DND-41 (cell line): Measurements from ENCODE around the gene USF3.

Source experiments
- ATAC-seq: fragments of 200-7000 bp; cut with Tn5 transposase; 3 replicates; pipeline ENCODE4 v1.9.1; 2021; ENCODE audit warnings: low read depth; ENCODE audit not compliant: insufficient read depth
- DNase-seq: peaks from one replicate; pipeline ENCODE4 v3.0.0-alpha.2; 2020
- H2AFZ ChIP-seq: 2 replicates; pipeline ENCODE4 v1.6.0; 2012; ENCODE audit warnings: low read depth, low read length
- H3K27ac ChIP-seq: 2 replicates; pipeline ENCODE4 v1.5.1; 2012; ENCODE audit warnings: low read length, inconsistent platforms
- H3K27me3 ChIP-seq: fragments of 200-600 bp; sonication (generic); 2 replicates; pipeline ENCODE4 v1.6.0; 2012; ENCODE audit warnings: low read length, mild to moderate bottlenecking, inconsistent platforms; ENCODE audit not compliant: insufficient read depth, poor library complexity
- H3K36me3 ChIP-seq: 2 replicates; pipeline ENCODE4 v1.5.1; 2012; ENCODE audit warnings: low read length, inconsistent platforms; ENCODE audit not compliant: insufficient read depth
- H3K4me1 ChIP-seq: 2 replicates; pipeline ENCODE4 v1.5.1; 2012; ENCODE audit warnings: mild to moderate bottlenecking, low read length; ENCODE audit not compliant: insufficient read depth
- H3K4me2 ChIP-seq: 2 replicates; pipeline ENCODE4 v1.6.0; 2012; ENCODE audit warnings: mild to moderate bottlenecking, moderate library complexity, low read length, inconsistent platforms; ENCODE audit not compliant: insufficient read depth
- H3K4me3 ChIP-seq, 2 experiments: fragments of 200-600 bp in 1 of 2; shearing (Covaris generic) in 1 of 2; 2 replicates each; pipeline ENCODE4 v1.5.1; 2012 to 2016; ENCODE audit warnings: inconsistent platforms in 2 of 2, low read length in 2 of 2, mild to moderate bottlenecking in 2 of 2, low read depth in 1 of 2, moderate library complexity in 1 of 2
- H3K79me2 ChIP-seq: 2 replicates; pipeline ENCODE4 v1.6.0; 2012; ENCODE audit warnings: low read length, inconsistent platforms; ENCODE audit not compliant: insufficient read depth
- H3K9ac ChIP-seq: 2 replicates; pipeline ENCODE4 v1.6.0; 2012; ENCODE audit warnings: low read depth, mild to moderate bottlenecking, inconsistent platforms, low read length, moderate library complexity
- H3K9me3 ChIP-seq: 2 replicates; pipeline ENCODE4 v1.5.1; 2012; ENCODE audit warnings: low read length, moderate library complexity, mild to moderate bottlenecking, inconsistent platforms; ENCODE audit not compliant: insufficient read depth, severe bottlenecking
- H4K20me1 ChIP-seq: 2 replicates; pipeline ENCODE4 v1.6.0; 2012; ENCODE audit warnings: low read length; ENCODE audit not compliant: insufficient read depth
- CTCF ChIP-seq: IDR thresholded peaks from 2 replicates; pipeline ENCODE4 v1.5.1; 2012; ENCODE audit warnings: borderline replicate concordance, low read length, moderate library complexity, mild to moderate bottlenecking; ENCODE audit not compliant: poor library complexity, severe bottlenecking; ENCODE audit errors: extremely low read depth
- EZH2 ChIP-seq: IDR thresholded peaks from 3 replicates; pipeline ENCODE4 v1.6.1; 2012; ENCODE audit warnings: borderline replicate concordance, low read depth, mild to moderate bottlenecking, moderate library complexity, low read length, inconsistent platforms; ENCODE audit not compliant: severe bottlenecking

The USF3 gene

GRCh38 chr3:113626503-113627371, 69.7 kb downstream of the USF3 start:
- H2AFZ ChIP-seq, result no peak overlapping the region
- H4K20me1 ChIP-seq, result no peaks in the 10 kb centered on the region
- H3K4me2 ChIP-seq, result no peak overlapping the region
- no peaks in the 10 kb centered on the region for H3K36me3 ChIP-seq
- H3K4me1 ChIP-seq, result no peaks in the 10 kb centered on the region
- no peak overlapping the region for H3K9ac ChIP-seq
- no peak overlapping the region for H3K4me3 ChIP-seq
- H3K27ac ChIP-seq, result no peak overlapping the region
- ATAC-seq (peak; percentile 80), DNase-seq (peak; percentile 25)
- H3K9me3 ChIP-seq, result no peaks in the 10 kb centered on the region
- no peaks in the 10 kb centered on the region for H3K79me2 ChIP-seq
- no peaks in the 10 kb centered on the region for H3K27me3 ChIP-seq
- TF ChIP-seq CTCF (peak; percentile 70), EZH2 (no peak)

- no peaks in the 10 kb centered on the region for H4K20me1 ChIP-seq
- no peaks in the 10 kb centered on the region for H3K9me3 ChIP-seq
- H3K9ac ChIP-seq, result no peak overlapping the region
- H3K27ac ChIP-seq, result no peak overlapping the region
- no peak for ATAC-seq
- no peak overlapping the region for H3K4me2 ChIP-seq
- no peaks in the 10 kb centered on the region for H3K79me2 ChIP-seq
- H3K27me3 ChIP-seq, result no peaks in the 10 kb centered on the region
- TF ChIP-seq CTCF, result no peak
- no peak for TF ChIP-seq EZH2
- no peaks in the 10 kb centered on the region for H3K4me1 ChIP-seq
- DNase-seq, result no peak
- no peak overlapping the region; the same call in 1 of the 2 replicates for H2AFZ ChIP-seq
- no peak overlapping the region for H3K4me3 ChIP-seq
- no peaks in the 10 kb centered on the region for H3K36me3 ChIP-seq
Measured at GRCh38 chr3:113625834-113626233, 70.6 kb downstream of the USF3 start.

GRCh38 chr3:113623811-113624210, 72.6 kb downstream of the USF3 start:
- Histone ChIP-seq H3K79me2 (no peaks in the 10 kb centered on the region), H3K27me3 (no peaks in the 10 kb centered on the region), H3K9ac (no peak overlapping the region), H2AFZ (no peak overlapping the region), H3K36me3 (no peaks in the 10 kb centered on the region), H3K4me3 (no peak overlapping the region), H3K27ac (no peak overlapping the region), H3K4me2 (no peak overlapping the region), H3K4me1 (no peaks in the 10 kb centered on the region), H3K9me3 (no peaks in the 10 kb centered on the region), H4K20me1 (no peaks in the 10 kb centered on the region)
- DNase-seq, result no peak
- ATAC-seq, result no peak
- TF ChIP-seq EZH2 (no peak), CTCF (no peak)
